ENCODE measurements around the gene CCNH. TPM values are rescaled to one million over a fixed set of nuclear protein-coding genes. Genes with fewer than 3 reads are reported as not detected.

CCNH gene

DNA sequence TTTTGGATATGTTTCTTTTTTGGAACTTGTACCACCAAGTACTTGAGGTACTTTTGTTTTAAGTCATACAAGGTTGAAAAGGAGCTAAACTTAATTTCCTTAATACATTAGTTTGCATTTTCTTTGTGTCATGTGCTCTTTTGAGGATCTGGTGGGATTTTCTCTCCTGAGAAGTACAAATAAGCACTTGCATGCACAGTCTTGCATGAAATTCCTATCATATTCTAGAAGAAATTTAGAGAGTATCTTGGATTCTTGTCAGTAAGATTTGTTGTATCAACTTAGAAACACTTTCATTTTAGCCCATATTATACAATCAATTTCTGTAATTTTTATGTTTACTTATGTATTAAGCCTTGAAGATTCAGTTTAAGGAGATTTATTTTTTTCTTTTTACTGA lies 64.9 kb downstream of the CCNH start:
- no peak overlapping the region for H3K23ac ChIP-seq (ENCODE audit: low read length in 2 of 2)
- H3K9ac ChIP-seq (ENCODE audit: low read length) = no peak overlapping the region
- H3K18ac ChIP-seq (ENCODE audit: low read depth in 1 of 2, low read length in 2 of 2) = no peak overlapping the region
- no peak overlapping the region for H3K27ac ChIP-seq (ENCODE audit: low read length, poor library complexity, severe bottlenecking)
- no peak overlapping the region for H2BK12ac ChIP-seq (ENCODE audit: low read length in 2 of 2)
- no peak overlapping the region for H3K14ac ChIP-seq (ENCODE audit: low read length in 2 of 2)
- H2BK15ac ChIP-seq (ENCODE audit: low read depth, poor library complexity, severe bottlenecking) = no peak overlapping the region
- peaks cover 3 to 85% of the 10 kb centered on the region in 2 experiments for H3K36me3 ChIP-seq (ENCODE audit: control insufficient read depth in 1 of 2, insufficient read depth in 2 of 2, low read depth in 1 of 2, low read length in 2 of 2)
- no peak overlapping the region for H3K4me3 ChIP-seq (ENCODE audit: insufficient read depth in 1 of 2, low read depth in 1 of 2, low read length in 2 of 2)
- no peak overlapping the region for H2BK5ac ChIP-seq (ENCODE audit: low read depth, low read length, poor library complexity, severe bottlenecking)
- no peak overlapping the region for H2BK120ac ChIP-seq (ENCODE audit: low read depth, low read length)
- no peak overlapping the region for H2AFZ ChIP-seq (ENCODE audit: low read depth, low read length)
- H4K91ac ChIP-seq (ENCODE audit: low read length) = no peak overlapping the region
- no peak overlapping the region for H3K4ac ChIP-seq (ENCODE audit: low read depth in 1 of 2, low read length in 2 of 2)
- H2AK5ac ChIP-seq (ENCODE audit: low read length, severe bottlenecking) = no peak overlapping the region
- no peaks in the 10 kb centered on the region for H3K9me3 ChIP-seq (ENCODE audit: control insufficient read depth, low read length)
- H3K27me3 ChIP-seq (ENCODE audit: control insufficient read depth in 1 of 2, insufficient read depth in 1 of 2, low read length in 2 of 2) = no peaks in the 10 kb centered on the region
- no peak overlapping the region for H3K4me2 ChIP-seq (ENCODE audit: low read length, poor library complexity, severe bottlenecking)
- no peaks in the 10 kb centered on the region for H3K4me1 ChIP-seq (ENCODE audit: control insufficient read depth, insufficient read depth, low read depth, low read length)
- DNase-seq = no peak
- H4K8ac ChIP-seq (ENCODE audit: low read length) = no peak overlapping the region
- H3K79me1 ChIP-seq (replicated peaks; ENCODE audit: low read length, poor library complexity, severe bottlenecking) = peaks cover 4% of the 10 kb centered on the region

GRCh38 chr5:87347272-87347671 lies 65.5 kb downstream of the CCNH start:
- Histone ChIP-seq H3K79me1 (replicated peaks; ENCODE audit: low read length, poor library complexity, severe bottlenecking) (peaks cover 5% of the 10 kb centered on the region), H3K9me3 (ENCODE audit: control insufficient read depth, low read length) (no peaks in the 10 kb centered on the region), H4K91ac (ENCODE audit: low read length) (no peak overlapping the region), H3K18ac (ENCODE audit: low read depth in 1 of 2, low read length in 2 of 2) (no peak overlapping the region), H2BK120ac (ENCODE audit: low read depth, low read length) (no peak overlapping the region), H3K23ac (ENCODE audit: low read length in 2 of 2) (no peak overlapping the region), H3K4me3 (ENCODE audit: insufficient read depth in 1 of 2, low read depth in 1 of 2, low read length in 2 of 2) (no peak overlapping the region), H3K36me3 (ENCODE audit: control insufficient read depth in 1 of 2, insufficient read depth in 2 of 2, low read depth in 1 of 2, low read length in 2 of 2) (peaks cover 3 to 86% of the 10 kb centered on the region in 2 experiments), H3K4me1 (ENCODE audit: control insufficient read depth, insufficient read depth, low read depth, low read length) (no peaks in the 10 kb centered on the region), H2BK5ac (ENCODE audit: low read depth, low read length, poor library complexity, severe bottlenecking) (no peak overlapping the region), H2BK15ac (ENCODE audit: low read depth, poor library complexity, severe bottlenecking) (no peak overlapping the region), H2AK5ac (ENCODE audit: low read length, severe bottlenecking) (no peak overlapping the region), H2BK12ac (ENCODE audit: low read length in 2 of 2) (no peak overlapping the region), H3K4ac (ENCODE audit: low read depth in 1 of 2, low read length in 2 of 2) (no peak overlapping the region), H4K8ac (ENCODE audit: low read length) (no peak overlapping the region), H3K27ac (ENCODE audit: low read length, poor library complexity, severe bottlenecking) (no peak overlapping the region), H3K4me2 (ENCODE audit: low read length, poor library complexity, severe bottlenecking) (no peak overlapping the region), H3K27me3 (ENCODE audit: control insufficient read depth in 1 of 2, insufficient read depth in 1 of 2, low read length in 2 of 2) (no peaks in the 10 kb centered on the region), H2AFZ (ENCODE audit: low read depth, low read length) (no peak overlapping the region), H3K9ac (ENCODE audit: low read length) (no peak overlapping the region), H3K14ac (ENCODE audit: low read length in 2 of 2) (no peak overlapping the region)
- no peak for DNase-seq
- WGBS = no CpG with 5 or more reads among the region's 1 CpG

Small RNA genes lying within 50 kb of the gene (small RNA-seq; reads per million reads assigned to genes)
- gene RNU6-727P (ENCODE audit: low read depth) = not detected
